HG02840 (cell line): ENCODE measurements around the gene RPL36.
"Not testable (repeated sequence)": the region's sequence is repeated elsewhere in the genome, so short reads cannot be mapped to it uniquely, and the experiment has no call there.

ENCODE experiments used
- ATAC-seq: cut with Tn5 transposase; IDR thresholded peaks from one replicate; pipeline ENCODE4 v1.9.1; 2021; ENCODE audit warnings: mild to moderate bottlenecking, moderate library complexity, moderate number of reproducible peaks; ENCODE audit not compliant: unreplicated experiment, low FRiP score

Gene RPL36

GRCh38 chr19:5700455-5701092, 10.5 kb downstream of the RPL36 start:
- ATAC-seq: no peak

GRCh38 chr19:5702053-5702410, 11.9 kb downstream of the RPL36 start:
- not testable (repeated sequence) for ATAC-seq

GRCh38 chr19:5703819-5704818, 14.0 kb downstream of the RPL36 start:
- no peak for ATAC-seq

GRCh38 chr19:5705552-5705951, 15.5 kb downstream of the RPL36 start:
- ATAC-seq: no peak

- no peak for ATAC-seq
Observed at GRCh38 chr19:5706876-5707573, 16.9 kb downstream of the RPL36 start.

GRCh38 chr19:5707576-5708575, 17.8 kb downstream of the RPL36 start:
- ATAC-seq: no peak

GRCh38 chr19:5711025-5711424, 20.9 kb downstream of the RPL36 start:
- no peak for ATAC-seq

GRCh38 chr19:5711713-5712161, 21.6 kb downstream of the RPL36 start:
- no peak for ATAC-seq

- no peak for ATAC-seq
Observed at GRCh38 chr19:5713228-5713627, 23.1 kb downstream of the RPL36 start.

- no peak for ATAC-seq
Observed at GRCh38 chr19:5714816-5715215, 24.7 kb downstream of the RPL36 start.

GRCh38 chr19:5717215-5717935, 27.3 kb downstream of the RPL36 start:
- no peak for ATAC-seq

GRCh38 chr19:5718037-5718578, 28.0 kb downstream of the RPL36 start:
- no peak for ATAC-seq

- ATAC-seq: no peak
Observed at GRCh38 chr19:5718579-5719273, 28.6 kb downstream of the RPL36 start.

- no peak for ATAC-seq
Observed at GRCh38 chr19:5719274-5719960, 29.3 kb downstream of the RPL36 start.

- peak; percentile 87 for ATAC-seq
Observed at GRCh38 chr19:5719961-5720790, 30.1 kb downstream of the RPL36 start, which contains the start of the genes CATSPERD and LONP1. Gene CATSPERD, plus strand, starts transcription at chr19:5720637. Its CDS starts 101 bp downstream, at chr19:5720738. Gene LONP1, minus strand, starts transcription at chr19:5720146. Its CDS starts 14 bp downstream, at chr19:5720132.

GRCh38 chr19:5727453-5728050, 37.5 kb downstream of the RPL36 start:
- ATAC-seq: no peak
